OCI-LY1 (cell line): ENCODE data around the gene EBPL.

ENCODE experiments used
- H2AFZ ChIP-seq: fragments of 200-600 bp; sonication (generic), shearing (Covaris generic); 2 replicates; pipeline ENCODE4 v1.6.0; 2014; ENCODE audit warnings: antibody characterized with exemption, mild to moderate bottlenecking, low read length
- H3F3A ChIP-seq: fragments of 200-600 bp; sonication (generic), shearing (Covaris generic); 2 replicates; pipeline ENCODE4 v1.6.0; 2014; ENCODE audit warnings: mild to moderate bottlenecking, antibody characterized with exemption, low read length, moderate library complexity; ENCODE audit not compliant: insufficient read depth
- H3K27ac ChIP-seq: fragments of 200-600 bp; sonication (generic); 2 replicates; pipeline ENCODE4 v1.5.1; 2014; ENCODE audit warnings: low read length, mixed run types, mild to moderate bottlenecking, low read depth; ENCODE audit not compliant: poor library complexity, severe bottlenecking
- H3K27me3 ChIP-seq: fragments of 200-600 bp; sonication (generic); 2 replicates; pipeline ENCODE4 v1.6.0; 2014; ENCODE audit warnings: antibody characterized with exemption, mild to moderate bottlenecking, low read length, moderate library complexity; ENCODE audit not compliant: insufficient read depth
- H3K36me3 ChIP-seq: fragments of 200-600 bp; sonication (generic); 2 replicates; pipeline ENCODE4 v1.6.1; 2014; ENCODE audit warnings: mild to moderate bottlenecking, antibody characterized with exemption, low read length, moderate library complexity, mixed read lengths; ENCODE audit not compliant: insufficient read depth
- H3K4me1 ChIP-seq: fragments of 200-600 bp; sonication (generic); 2 replicates; pipeline ENCODE4 v1.5.1; 2014; ENCODE audit warnings: mild to moderate bottlenecking, low read length, moderate library complexity; ENCODE audit not compliant: insufficient read depth, severe bottlenecking
- H3K4me2 ChIP-seq: fragments of 200-600 bp; sonication (generic), shearing (Covaris generic); 2 replicates; pipeline ENCODE4 v1.6.1; 2014; ENCODE audit warnings: low read length
- H3K4me3 ChIP-seq: fragments of 200-600 bp; sonication (generic); 2 replicates; pipeline ENCODE4 v1.5.1; 2014; ENCODE audit warnings: low read length, low read depth, mild to moderate bottlenecking, mixed read lengths; ENCODE audit not compliant: poor library complexity, severe bottlenecking
- H3K79me2 ChIP-seq: fragments of 200-600 bp; shearing (Covaris generic); 2 replicates; pipeline ENCODE4 v1.6.1; 2016; ENCODE audit warnings: mixed run types, low read length, mixed read lengths; ENCODE audit not compliant: insufficient read depth
- H3K9ac ChIP-seq: fragments of 200-600 bp; sonication (generic), shearing (Covaris generic); 2 replicates; pipeline ENCODE4 v1.6.1; 2014; ENCODE audit warnings: mild to moderate bottlenecking, low read length, mixed read lengths
- H3K9me2 ChIP-seq: fragments of 200-600 bp; sonication (generic), shearing (Covaris generic); 2 replicates; pipeline ENCODE4 v1.6.1; 2014; ENCODE audit warnings: low read depth, mild to moderate bottlenecking, low read length, mixed read lengths
- H3K9me3 ChIP-seq: fragments of 200-600 bp; shearing (Covaris generic); 2 replicates; pipeline ENCODE4 v1.6.1; 2014; ENCODE audit warnings: low read length, mixed read lengths
- H4K20me1 ChIP-seq: fragments of 200-600 bp; sonication (generic), shearing (Covaris generic); 2 replicates; pipeline ENCODE4 v1.6.0; 2016; ENCODE audit warnings: mild to moderate bottlenecking, low read length; ENCODE audit not compliant: insufficient read depth
- EZH2 ChIP-seq: fragments of 200-600 bp; sonication (generic), shearing (Covaris generic); IDR thresholded peaks from 2 replicates; pipeline ENCODE4 v1.8.0; 2017; ENCODE audit warnings: borderline replicate concordance, mixed run types, mild to moderate bottlenecking, antibody characterized with exemption, low read length, moderate library complexity, mixed read lengths
- TF ChIP-seq, protein P1 (sequence below): fragments of 200-600 bp; sonication (generic), shearing (Covaris generic); IDR thresholded peaks from 2 replicates; pipeline ENCODE4 v1.5.1; 2017; ENCODE audit warnings: mild to moderate bottlenecking, antibody characterized with exemption, low read length, moderate library complexity, mixed read lengths

EBPL gene

DNA sequence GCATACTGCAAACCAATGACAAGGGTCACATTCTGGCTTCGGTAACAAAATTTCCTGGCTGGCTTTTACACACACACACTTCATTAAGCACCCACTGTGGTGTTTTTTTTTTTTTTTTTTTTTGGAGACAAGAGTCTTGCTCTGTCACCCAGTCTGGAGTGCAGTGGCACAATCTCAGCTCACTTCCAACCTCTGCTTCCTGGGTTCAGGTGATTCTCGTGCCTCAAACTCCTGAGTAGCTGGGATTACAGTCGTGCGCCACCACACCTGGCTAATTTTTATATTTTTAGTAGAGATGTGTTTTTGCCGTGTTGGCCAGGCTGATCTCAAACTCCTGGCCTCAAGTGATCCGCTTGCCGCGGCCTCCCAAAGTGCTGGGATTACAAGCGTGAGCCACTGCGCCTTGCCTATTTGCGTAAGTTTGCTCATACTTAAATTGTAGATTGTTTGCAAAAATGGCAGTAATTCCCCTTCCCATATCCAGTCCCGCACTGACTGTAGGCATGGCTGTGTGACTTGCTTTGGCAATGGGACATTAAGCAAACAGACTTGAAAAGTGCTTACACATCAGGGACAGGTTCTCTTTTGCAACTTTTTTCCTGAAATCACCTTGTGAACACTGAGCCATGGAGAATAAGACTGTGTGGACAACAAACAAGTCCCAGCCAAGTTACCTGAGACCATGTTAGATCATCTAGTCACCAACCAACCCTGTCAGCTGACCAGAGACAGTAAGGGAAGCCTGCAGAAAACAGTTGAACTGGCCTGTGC is 42.1 kb upstream of the EBPL start:
- H3K27ac ChIP-seq = no peak overlapping the region
- H3F3A ChIP-seq = peaks cover 4% of the 10 kb centered on the region; the same call in 1 of the 2 replicates
- H3K79me2 ChIP-seq = no peaks in the 10 kb centered on the region
- H2AFZ ChIP-seq = no peak overlapping the region
- no peak overlapping the region for H3K9ac ChIP-seq
- H3K36me3 ChIP-seq = peaks cover 38% of the 10 kb centered on the region
- H4K20me1 ChIP-seq = no peaks in the 10 kb centered on the region
- no peak overlapping the region for H3K4me2 ChIP-seq
- no peaks in the 10 kb centered on the region for H3K9me3 ChIP-seq
- H3K9me2 ChIP-seq = no peaks in the 10 kb centered on the region
- no peak for TF ChIP-seq EZH2
- TF ChIP-seq, protein P1, sequence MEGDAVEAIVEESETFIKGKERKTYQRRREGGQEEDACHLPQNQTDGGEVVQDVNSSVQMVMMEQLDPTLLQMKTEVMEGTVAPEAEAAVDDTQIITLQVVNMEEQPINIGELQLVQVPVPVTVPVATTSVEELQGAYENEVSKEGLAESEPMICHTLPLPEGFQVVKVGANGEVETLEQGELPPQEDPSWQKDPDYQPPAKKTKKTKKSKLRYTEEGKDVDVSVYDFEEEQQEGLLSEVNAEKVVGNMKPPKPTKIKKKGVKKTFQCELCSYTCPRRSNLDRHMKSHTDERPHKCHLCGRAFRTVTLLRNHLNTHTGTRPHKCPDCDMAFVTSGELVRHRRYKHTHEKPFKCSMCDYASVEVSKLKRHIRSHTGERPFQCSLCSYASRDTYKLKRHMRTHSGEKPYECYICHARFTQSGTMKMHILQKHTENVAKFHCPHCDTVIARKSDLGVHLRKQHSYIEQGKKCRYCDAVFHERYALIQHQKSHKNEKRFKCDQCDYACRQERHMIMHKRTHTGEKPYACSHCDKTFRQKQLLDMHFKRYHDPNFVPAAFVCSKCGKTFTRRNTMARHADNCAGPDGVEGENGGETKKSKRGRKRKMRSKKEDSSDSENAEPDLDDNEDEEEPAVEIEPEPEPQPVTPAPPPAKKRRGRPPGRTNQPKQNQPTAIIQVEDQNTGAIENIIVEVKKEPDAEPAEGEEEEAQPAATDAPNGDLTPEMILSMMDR = no peak
- no peak overlapping the region for H3K4me3 ChIP-seq
- no peaks in the 10 kb centered on the region for H3K27me3 ChIP-seq
- no peaks in the 10 kb centered on the region for H3K4me1 ChIP-seq

DNA sequence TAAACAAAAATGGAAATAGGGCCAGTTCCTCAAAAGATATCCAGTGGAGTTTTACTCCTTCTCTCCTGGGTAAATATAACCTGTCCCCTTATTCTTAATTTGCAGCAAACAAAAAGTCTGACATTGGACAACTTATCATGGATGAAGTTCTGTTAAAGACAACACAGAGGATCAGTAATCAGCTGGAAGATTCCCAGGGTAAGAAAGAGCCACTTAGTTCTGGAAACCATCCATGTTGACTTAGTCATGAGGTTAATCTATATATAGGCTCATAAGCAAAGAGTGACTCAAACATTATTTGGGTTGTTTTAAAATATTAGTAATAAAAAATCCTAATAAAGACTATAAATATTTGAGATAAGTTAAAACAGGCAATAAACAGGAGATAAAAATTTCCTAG is 40.5 kb upstream of the EBPL start:
- Histone ChIP-seq H4K20me1 (no peaks in the 10 kb centered on the region), H2AFZ (no peak overlapping the region), H3K4me2 (no peak overlapping the region), H3K9me3 (no peaks in the 10 kb centered on the region), H3K9ac (no peak overlapping the region), H3F3A (peaks cover 4% of the 10 kb centered on the region; the same call in 1 of the 2 replicates), H3K27me3 (no peaks in the 10 kb centered on the region), H3K9me2 (no peaks in the 10 kb centered on the region), H3K27ac (no peak overlapping the region), H3K36me3 (peaks cover 44% of the 10 kb centered on the region), H3K4me3 (no peak overlapping the region), H3K4me1 (no peaks in the 10 kb centered on the region), H3K79me2 (no peaks in the 10 kb centered on the region)
- TF ChIP-seq, protein P1 = no peak
- TF ChIP-seq EZH2 = no peak

DNA sequence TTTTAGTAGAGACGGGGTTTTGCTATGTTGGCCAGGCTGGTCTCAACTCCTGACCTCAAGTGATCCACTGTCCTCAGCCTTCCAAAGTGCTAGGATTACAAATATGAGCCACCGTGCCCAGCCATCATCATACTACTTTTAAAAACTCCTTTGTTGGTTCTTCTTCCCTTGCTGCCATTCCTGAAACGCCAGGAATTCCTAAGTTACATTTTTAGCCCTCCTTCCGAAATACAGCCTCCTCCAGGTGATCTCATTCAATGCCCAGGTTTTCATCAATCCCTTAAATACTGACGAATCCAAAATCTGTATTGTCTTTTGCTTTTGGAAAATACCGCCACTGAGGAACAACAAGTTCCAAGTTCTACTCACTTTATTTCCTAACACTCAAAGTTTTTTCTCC is 25.3 kb upstream of the EBPL start:
- no peak overlapping the region for H3K4me2 ChIP-seq
- peaks cover 72% of the 10 kb centered on the region for H3K36me3 ChIP-seq
- no peaks in the 10 kb centered on the region for H4K20me1 ChIP-seq
- H3K9me2 ChIP-seq = no peaks in the 10 kb centered on the region
- H3K9me3 ChIP-seq = peaks cover 7% of the 10 kb centered on the region
- H3K27me3 ChIP-seq = no peaks in the 10 kb centered on the region
- H3F3A ChIP-seq = no peaks in the 10 kb centered on the region
- H3K9ac ChIP-seq = no peak overlapping the region
- TF ChIP-seq, protein P1 = no peak
- TF ChIP-seq EZH2 = no peak
- H2AFZ ChIP-seq = no peak overlapping the region
- no peaks in the 10 kb centered on the region for H3K4me1 ChIP-seq
- no peak overlapping the region for H3K4me3 ChIP-seq
- H3K79me2 ChIP-seq = no peaks in the 10 kb centered on the region
- no peak overlapping the region for H3K27ac ChIP-seq
